WTC11 (cell line): ENCODE measurements around the gene NCAM2. TPM values are rescaled to one million over a fixed set of nuclear protein-coding genes. Genes with fewer than 3 reads are reported as not detected.

Experiments
- ATAC-seq: fragments of 200-7000 bp; cut with Tn5 transposase; 2 replicates; pipeline ENCODE4 v1.10.0; 2021; ENCODE audit warnings: mild to moderate bottlenecking, moderate library complexity
- CTCF ChIA-PET: fragments of 300-600 bp; sonication (Branson Sonifier 250); formaldehyde crosslinking; loops from one replicate; lab custom pipeline; 2021; ENCODE audit warnings: antibody characterized with exemption; lab: Charles Lee
- POLR2A ChIA-PET: fragments of 350-600 bp; sonication (Branson Sonifier 250); formaldehyde crosslinking; loops from one replicate; lab custom pipeline; 2021; ENCODE audit warnings: antibody characterized with exemption; lab: Charles Lee
- DNase-seq: peaks from one replicate; pipeline ENCODE4 v3.0.0; 2021; ENCODE audit warnings: low spot score
- H3K27ac Mint-ChIP-seq: 2 replicates; pipeline ENCODE4 v1.8.0; 2021; ENCODE audit warnings: mixed read lengths
- H3K27me3 Mint-ChIP-seq: 2 replicates; pipeline ENCODE4 v1.8.0; 2021; ENCODE audit warnings: low read depth, mild to moderate bottlenecking, moderate library complexity, mixed read lengths
- H3K36me3 Mint-ChIP-seq: 2 replicates; pipeline ENCODE4 v1.8.0; 2021; ENCODE audit warnings: mixed read lengths
- H3K4me1 Mint-ChIP-seq: 2 replicates; pipeline ENCODE4 v1.8.0; 2022; ENCODE audit warnings: mixed read lengths
- H3K4me3 Mint-ChIP-seq: 2 replicates; pipeline ENCODE4 v1.8.0; 2021; ENCODE audit warnings: mild to moderate bottlenecking, moderate library complexity, mixed read lengths
- H3K9me3 Mint-ChIP-seq: 2 replicates; pipeline ENCODE4 v1.8.0; 2021; ENCODE audit warnings: mixed read lengths
- CREB1 ChIP-seq: sonication (generic); formaldehyde crosslinking; IDR thresholded peaks from 2 replicates; pipeline ENCODE4 v1.8.0; 2023; ENCODE audit warnings: mild to moderate bottlenecking, missing genetic modification reagents
- ERG ChIP-seq: fragments of 250-450 bp; sonication (Bioruptor Pico); IDR thresholded peaks from 2 replicates; pipeline ENCODE4 v1.8.0; 2021; ENCODE audit warnings: mild to moderate bottlenecking
- ESRRA ChIP-seq: sonication (generic); formaldehyde crosslinking; IDR thresholded peaks from 2 replicates; pipeline ENCODE4 v1.8.1; 2022; ENCODE audit warnings: mild to moderate bottlenecking, missing genetic modification reagents, borderline replicate concordance
- FOXP1 ChIP-seq: sonication (generic); formaldehyde crosslinking; IDR thresholded peaks from 2 replicates; pipeline ENCODE4 v1.8.0; 2022; ENCODE audit warnings: missing genetic modification reagents, mild to moderate bottlenecking, moderate library complexity, borderline replicate concordance
- GRHL2 ChIP-seq: fragments of 250-450 bp; sonication (Bioruptor Pico); IDR thresholded peaks from 2 replicates; pipeline ENCODE4 v1.8.0; 2022; ENCODE audit warnings: mild to moderate bottlenecking, moderate library complexity; ENCODE audit not compliant: insufficient replicate concordance, severe bottlenecking
- JUN ChIP-seq: sonication (generic); formaldehyde crosslinking; IDR thresholded peaks from 2 replicates; pipeline ENCODE4 v1.8.0; 2023; ENCODE audit warnings: mild to moderate bottlenecking, missing genetic modification reagents
- KAT7 ChIP-seq: sonication (generic); formaldehyde crosslinking; IDR thresholded peaks from 2 replicates; pipeline ENCODE4 v1.8.1; 2023; ENCODE audit warnings: missing genetic modification reagents, mild to moderate bottlenecking, borderline replicate concordance
- MAX ChIP-seq: sonication (generic); formaldehyde crosslinking; IDR thresholded peaks from 2 replicates; pipeline ENCODE4 v1.8.0; 2022; ENCODE audit warnings: mild to moderate bottlenecking, missing genetic modification reagents
- NR3C1 ChIP-seq: sonication (generic); formaldehyde crosslinking; conservative IDR thresholded peaks from 2 replicates; pipeline ENCODE4 v1.8.1; 2023; ENCODE audit warnings: low read depth, mild to moderate bottlenecking, missing genetic modification reagents
- OVOL2 ChIP-seq: fragments of 250-450 bp; sonication (Bioruptor Pico); IDR thresholded peaks from 2 replicates; pipeline ENCODE4 v1.9.0; 2021; ENCODE audit warnings: mild to moderate bottlenecking, borderline replicate concordance
- RORB ChIP-seq: fragments of 250-450 bp; sonication (Bioruptor Pico); IDR thresholded peaks from 2 replicates; pipeline ENCODE4 v1.9.0; 2021; ENCODE audit warnings: mild to moderate bottlenecking
- ZNF219 ChIP-seq: sonication (generic); formaldehyde crosslinking; IDR thresholded peaks from 2 replicates; pipeline ENCODE4 v1.8.0; 2023; ENCODE audit warnings: missing genetic modification reagents, mild to moderate bottlenecking, borderline replicate concordance
- ZSCAN18 ChIP-seq: fragments of 250-450 bp; sonication (Bioruptor Pico); IDR thresholded peaks from 2 replicates; pipeline ENCODE4 v2.1.2; 2022; ENCODE audit warnings: mild to moderate bottlenecking, moderate library complexity
- total RNA-seq: library from RNA; stranded (reverse); gene quantifications from 3 replicates; pipeline ENCODE4 v1.2.3, GENCODE V29; 2021
- TF ChIP-seq, protein P1 (sequence below): sonication (generic); formaldehyde crosslinking; IDR thresholded peaks from 2 replicates; pipeline ENCODE4 v1.8.0; 2023; ENCODE audit warnings: missing genetic modification reagents
- TF ChIP-seq, protein P2 (sequence below): sonication (generic); formaldehyde crosslinking; IDR thresholded peaks from 2 replicates; pipeline ENCODE4 v1.8.0; 2023; ENCODE audit warnings: missing genetic modification reagents, mild to moderate bottlenecking, borderline replicate concordance
- TF ChIP-seq, protein P3 (sequence below): sonication (generic); formaldehyde crosslinking; IDR thresholded peaks from 2 replicates; pipeline ENCODE4 v1.8.1; 2023; ENCODE audit warnings: mild to moderate bottlenecking, moderate library complexity, missing genetic modification reagents
- TF ChIP-seq, protein P4 (sequence below): sonication (generic); formaldehyde crosslinking; IDR thresholded peaks from 2 replicates; pipeline ENCODE4 v1.8.1; 2023; ENCODE audit warnings: mild to moderate bottlenecking, missing genetic modification reagents

NCAM2 gene
- total RNA-seq, 1 experiment from 2014 or later: 1.6 TPM

GRCh38 chr21:21179619-21180298 lies 181.6 kb downstream of the NCAM2 start:
- Mint-ChIP-seq H3K4me3 (no peak overlapping the region), H3K27ac (no peak overlapping the region), H3K27me3 (no peaks in the 10 kb centered on the region), H3K4me1 (no peaks in the 10 kb centered on the region), H3K9me3 (no peaks in the 10 kb centered on the region), H3K36me3 (no peaks in the 10 kb centered on the region)
- DNase-seq (no peak), ATAC-seq (no peak)
- CTCF ChIA-PET: interaction anchor here (0.5 kb wide), 1 partner anchor 1206 kb away, joined by 3 read pairs; no protein-coding TSS in a partner anchor
- TF ChIP-seq, protein P1, sequence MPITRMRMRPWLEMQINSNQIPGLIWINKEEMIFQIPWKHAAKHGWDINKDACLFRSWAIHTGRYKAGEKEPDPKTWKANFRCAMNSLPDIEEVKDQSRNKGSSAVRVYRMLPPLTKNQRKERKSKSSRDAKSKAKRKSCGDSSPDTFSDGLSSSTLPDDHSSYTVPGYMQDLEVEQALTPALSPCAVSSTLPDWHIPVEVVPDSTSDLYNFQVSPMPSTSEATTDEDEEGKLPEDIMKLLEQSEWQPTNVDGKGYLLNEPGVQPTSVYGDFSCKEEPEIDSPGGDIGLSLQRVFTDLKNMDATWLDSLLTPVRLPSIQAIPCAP (CRISPR knock-in tag): no peak
- TF ChIP-seq CREB1 (CRISPR knock-in tag) (no peak), MAX (no peak), FOXP1 (no peak), GRHL2 (CRISPR knock-in tag) (no peak), ERG (no peak), ZNF219 (CRISPR knock-in tag) (no peak), ZSCAN18 (CRISPR knock-in tag) (no peak), NR3C1 (CRISPR knock-in tag) (no peak), JUN (CRISPR knock-in tag) (no peak), ESRRA (CRISPR knock-in tag) (no peak)
- TF ChIP-seq, protein P2, sequence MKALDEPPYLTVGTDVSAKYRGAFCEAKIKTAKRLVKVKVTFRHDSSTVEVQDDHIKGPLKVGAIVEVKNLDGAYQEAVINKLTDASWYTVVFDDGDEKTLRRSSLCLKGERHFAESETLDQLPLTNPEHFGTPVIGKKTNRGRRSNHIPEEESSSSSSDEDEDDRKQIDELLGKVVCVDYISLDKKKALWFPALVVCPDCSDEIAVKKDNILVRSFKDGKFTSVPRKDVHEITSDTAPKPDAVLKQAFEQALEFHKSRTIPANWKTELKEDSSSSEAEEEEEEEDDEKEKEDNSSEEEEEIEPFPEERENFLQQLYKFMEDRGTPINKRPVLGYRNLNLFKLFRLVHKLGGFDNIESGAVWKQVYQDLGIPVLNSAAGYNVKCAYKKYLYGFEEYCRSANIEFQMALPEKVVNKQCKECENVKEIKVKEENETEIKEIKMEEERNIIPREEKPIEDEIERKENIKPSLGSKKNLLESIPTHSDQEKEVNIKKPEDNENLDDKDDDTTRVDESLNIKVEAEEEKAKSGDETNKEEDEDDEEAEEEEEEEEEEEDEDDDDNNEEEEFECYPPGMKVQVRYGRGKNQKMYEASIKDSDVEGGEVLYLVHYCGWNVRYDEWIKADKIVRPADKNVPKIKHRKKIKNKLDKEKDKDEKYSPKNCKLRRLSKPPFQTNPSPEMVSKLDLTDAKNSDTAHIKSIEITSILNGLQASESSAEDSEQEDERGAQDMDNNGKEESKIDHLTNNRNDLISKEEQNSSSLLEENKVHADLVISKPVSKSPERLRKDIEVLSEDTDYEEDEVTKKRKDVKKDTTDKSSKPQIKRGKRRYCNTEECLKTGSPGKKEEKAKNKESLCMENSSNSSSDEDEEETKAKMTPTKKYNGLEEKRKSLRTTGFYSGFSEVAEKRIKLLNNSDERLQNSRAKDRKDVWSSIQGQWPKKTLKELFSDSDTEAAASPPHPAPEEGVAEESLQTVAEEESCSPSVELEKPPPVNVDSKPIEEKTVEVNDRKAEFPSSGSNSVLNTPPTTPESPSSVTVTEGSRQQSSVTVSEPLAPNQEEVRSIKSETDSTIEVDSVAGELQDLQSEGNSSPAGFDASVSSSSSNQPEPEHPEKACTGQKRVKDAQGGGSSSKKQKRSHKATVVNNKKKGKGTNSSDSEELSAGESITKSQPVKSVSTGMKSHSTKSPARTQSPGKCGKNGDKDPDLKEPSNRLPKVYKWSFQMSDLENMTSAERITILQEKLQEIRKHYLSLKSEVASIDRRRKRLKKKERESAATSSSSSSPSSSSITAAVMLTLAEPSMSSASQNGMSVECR (CRISPR knock-in tag): no peak
- POLR2A ChIA-PET: no interaction called here

- no peaks in the 10 kb centered on the region for H3K4me1 Mint-ChIP-seq
- TF ChIP-seq, protein P3, sequence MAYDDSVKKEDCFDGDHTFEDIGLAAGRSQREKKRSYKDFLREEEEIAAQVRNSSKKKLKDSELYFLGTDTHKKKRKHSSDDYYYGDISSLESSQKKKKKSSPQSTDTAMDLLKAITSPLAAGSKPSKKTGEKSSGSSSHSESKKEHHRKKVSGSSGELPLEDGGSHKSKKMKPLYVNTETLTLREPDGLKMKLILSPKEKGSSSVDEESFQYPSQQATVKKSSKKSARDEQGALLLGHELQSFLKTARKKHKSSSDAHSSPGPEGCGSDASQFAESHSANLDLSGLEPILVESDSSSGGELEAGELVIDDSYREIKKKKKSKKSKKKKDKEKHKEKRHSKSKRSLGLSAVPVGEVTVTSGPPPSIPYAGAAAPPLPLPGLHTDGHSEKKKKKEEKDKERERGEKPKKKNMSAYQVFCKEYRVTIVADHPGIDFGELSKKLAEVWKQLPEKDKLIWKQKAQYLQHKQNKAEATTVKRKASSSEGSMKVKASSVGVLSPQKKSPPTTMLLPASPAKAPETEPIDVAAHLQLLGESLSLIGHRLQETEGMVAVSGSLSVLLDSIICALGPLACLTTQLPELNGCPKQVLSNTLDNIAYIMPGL (CRISPR knock-in tag): no peak
- TF ChIP-seq OVOL2 (CRISPR knock-in tag): no peak
- TF ChIP-seq, protein P2 (CRISPR knock-in tag): no peak
- no peak for TF ChIP-seq KAT7 (CRISPR knock-in tag)
- no peak for TF ChIP-seq RORB (CRISPR knock-in tag)
- no peak for TF ChIP-seq JUN (CRISPR knock-in tag)
- TF ChIP-seq, protein P4, sequence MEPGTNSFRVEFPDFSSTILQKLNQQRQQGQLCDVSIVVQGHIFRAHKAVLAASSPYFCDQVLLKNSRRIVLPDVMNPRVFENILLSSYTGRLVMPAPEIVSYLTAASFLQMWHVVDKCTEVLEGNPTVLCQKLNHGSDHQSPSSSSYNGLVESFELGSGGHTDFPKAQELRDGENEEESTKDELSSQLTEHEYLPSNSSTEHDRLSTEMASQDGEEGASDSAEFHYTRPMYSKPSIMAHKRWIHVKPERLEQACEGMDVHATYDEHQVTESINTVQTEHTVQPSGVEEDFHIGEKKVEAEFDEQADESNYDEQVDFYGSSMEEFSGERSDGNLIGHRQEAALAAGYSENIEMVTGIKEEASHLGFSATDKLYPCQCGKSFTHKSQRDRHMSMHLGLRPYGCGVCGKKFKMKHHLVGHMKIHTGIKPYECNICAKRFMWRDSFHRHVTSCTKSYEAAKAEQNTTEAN (CRISPR knock-in tag): no peak
These were observed 184.3 kb downstream of the NCAM2 start for GRCh38 chr21:21182401-21183010.

More at GRCh38 chr21:21182401-21183010, 184.3 kb downstream of the NCAM2 start:
- DNase-seq (no peak), ATAC-seq (no peak)
- Mint-ChIP-seq H3K27ac (no peak overlapping the region), H3K4me3 (no peak overlapping the region), H3K27me3 (no peaks in the 10 kb centered on the region), H3K36me3 (no peaks in the 10 kb centered on the region), H3K9me3 (no peaks in the 10 kb centered on the region)
- CTCF ChIA-PET: no interaction called here
- POLR2A ChIA-PET: no interaction called here
